GM10266 (cell line): ENCODE measurements around the gene GDPD5.

Experiments used
- DNase-seq: peaks from one replicate; pipeline ENCODE4 v3.0.0; 2012; ENCODE audit errors: extremely low spot score
- CTCF ChIP-seq: IDR thresholded peaks from 2 replicates; pipeline ENCODE4 v1.5.1; 2012; ENCODE audit warnings: mild to moderate bottlenecking, low read depth; ENCODE audit not compliant: control insufficient read depth, insufficient read depth; ENCODE audit errors: missing control alignments

GDPD5 gene

GRCh38 chr11:75478783-75479596 lies 46.8 kb downstream of the GDPD5 start:
- TF ChIP-seq CTCF: no peak
- no peak for DNase-seq

- no peak for TF ChIP-seq CTCF
- DNase-seq: no peak
Measured at GRCh38 chr11:75477614-75477935, 48.2 kb downstream of the GDPD5 start.

DNA sequence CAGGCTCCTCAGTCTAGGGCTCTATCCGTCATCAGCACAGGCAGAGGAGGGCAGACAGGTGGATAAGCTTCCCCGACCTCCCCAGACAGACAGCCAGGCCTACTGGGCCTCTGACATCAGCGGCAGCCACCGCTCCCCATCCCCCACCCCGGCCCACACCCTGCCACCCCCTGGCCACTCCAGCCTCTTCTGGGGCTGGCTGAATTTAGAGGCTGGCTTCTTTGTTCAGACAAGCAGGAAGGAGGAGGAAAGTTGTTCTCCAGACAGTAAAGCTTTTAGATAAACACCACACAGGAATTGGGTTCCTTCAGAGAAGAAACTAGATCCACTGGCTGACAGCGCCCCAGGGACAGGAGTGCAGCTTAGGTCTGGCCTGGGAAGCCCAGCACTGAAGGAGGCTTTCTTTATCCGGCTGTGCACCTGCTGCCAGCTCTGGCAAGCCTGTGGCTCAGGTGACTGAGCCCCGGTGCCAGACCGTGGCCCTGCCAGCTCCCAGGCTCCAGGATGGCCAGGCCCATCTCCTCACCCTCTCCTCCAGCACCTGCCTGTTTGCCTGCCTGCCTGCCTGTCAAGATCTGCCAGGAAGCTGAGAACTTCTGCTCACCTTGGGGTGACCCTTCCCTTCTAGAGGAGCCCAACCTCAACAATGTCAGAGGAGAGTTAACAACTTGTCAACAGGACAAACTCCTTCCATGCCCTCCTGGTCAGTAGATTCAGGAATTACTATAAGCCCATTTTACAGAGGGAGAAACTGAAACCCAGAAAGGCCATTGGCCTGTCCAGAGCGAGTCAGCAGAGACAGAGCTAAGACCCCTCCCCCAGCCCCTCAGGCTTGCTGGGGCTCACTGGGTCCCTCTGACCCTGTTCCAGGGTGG lies 48.8 kb downstream of the GDPD5 start:
- no peak for TF ChIP-seq CTCF

GRCh38 chr11:75475767-75476650 lies 49.7 kb downstream of the GDPD5 start:
- no peak for DNase-seq
- no peak for TF ChIP-seq CTCF

More for the DNA sequence above, 48.8 kb downstream of the GDPD5 start:
- no peak for DNase-seq

DNA sequence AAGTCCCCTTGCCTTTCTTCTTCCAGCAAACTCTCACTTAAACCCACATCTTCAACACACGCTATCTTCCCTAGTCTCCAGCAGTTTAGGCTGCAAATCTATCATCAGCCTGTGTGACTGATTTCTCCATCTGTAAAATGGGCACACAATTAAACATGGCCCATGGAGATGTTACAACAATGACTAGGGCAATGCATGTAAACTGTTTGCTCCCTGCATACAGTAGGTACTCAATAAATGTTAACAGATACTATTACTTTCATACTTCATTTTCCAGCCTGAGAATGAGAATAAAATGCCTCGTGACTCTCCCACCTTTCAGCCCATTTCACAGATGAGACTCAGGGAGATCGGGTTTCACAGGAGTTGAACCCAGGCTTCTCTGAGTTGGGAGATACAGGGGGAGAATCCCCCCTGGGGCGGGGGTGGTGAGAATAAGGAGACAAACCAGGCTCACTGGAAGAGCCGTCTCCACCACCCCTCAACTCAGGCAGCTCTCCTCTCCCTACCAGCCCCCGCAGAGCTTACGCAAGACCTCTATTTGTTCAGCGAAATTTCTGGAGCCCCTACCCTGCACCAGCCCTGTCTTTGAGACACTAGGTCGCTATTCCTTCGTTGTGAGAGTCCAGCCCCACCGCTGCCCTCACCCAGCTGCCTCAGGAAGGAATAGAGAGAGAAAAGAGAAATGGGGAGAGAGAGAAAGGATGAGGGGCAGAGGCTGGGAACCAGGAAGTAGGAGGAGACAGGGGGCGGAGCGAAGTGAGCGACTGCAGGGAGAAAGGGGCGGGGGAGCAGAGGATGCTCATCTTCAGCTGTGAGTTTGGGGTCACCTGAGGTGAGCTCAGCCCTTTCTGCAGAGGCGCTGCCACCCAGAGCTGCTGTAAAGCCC lies 50.6 kb downstream of the GDPD5 start:
- peak; percentile 63 for DNase-seq
- TF ChIP-seq CTCF: no peak

GRCh38 chr11:75474240-75474639 lies 51.5 kb downstream of the GDPD5 start:
- no peak for DNase-seq
- TF ChIP-seq CTCF: no peak
